MM.1S (cell line): Measurements from ENCODE around the gene RAB44.

Experiments used
- EZH2 ChIP-seq: fragments of 300-600 bp; sonication (generic); optimal IDR thresholded peaks from 2 replicates; pipeline ENCODE3; 2017; ENCODE audit warnings: low read depth, mild to moderate bottlenecking, antibody characterized with exemption, low read length, mixed read lengths
- EZH2phosphoT487 ChIP-seq: fragments of 300-600 bp; sonication (generic); IDR thresholded peaks from 2 replicates; pipeline ENCODE4 v1.6.1; 2018; ENCODE audit warnings: antibody characterized with exemption, low read length
- TF ChIP-seq, protein P1 (sequence below): fragments of 300-600 bp; sonication (generic); IDR thresholded peaks from 2 replicates; pipeline ENCODE4 v1.5.1; 2016; ENCODE audit warnings: antibody characterized with exemption, low read length, mixed read lengths

- TF ChIP-seq, protein P1, sequence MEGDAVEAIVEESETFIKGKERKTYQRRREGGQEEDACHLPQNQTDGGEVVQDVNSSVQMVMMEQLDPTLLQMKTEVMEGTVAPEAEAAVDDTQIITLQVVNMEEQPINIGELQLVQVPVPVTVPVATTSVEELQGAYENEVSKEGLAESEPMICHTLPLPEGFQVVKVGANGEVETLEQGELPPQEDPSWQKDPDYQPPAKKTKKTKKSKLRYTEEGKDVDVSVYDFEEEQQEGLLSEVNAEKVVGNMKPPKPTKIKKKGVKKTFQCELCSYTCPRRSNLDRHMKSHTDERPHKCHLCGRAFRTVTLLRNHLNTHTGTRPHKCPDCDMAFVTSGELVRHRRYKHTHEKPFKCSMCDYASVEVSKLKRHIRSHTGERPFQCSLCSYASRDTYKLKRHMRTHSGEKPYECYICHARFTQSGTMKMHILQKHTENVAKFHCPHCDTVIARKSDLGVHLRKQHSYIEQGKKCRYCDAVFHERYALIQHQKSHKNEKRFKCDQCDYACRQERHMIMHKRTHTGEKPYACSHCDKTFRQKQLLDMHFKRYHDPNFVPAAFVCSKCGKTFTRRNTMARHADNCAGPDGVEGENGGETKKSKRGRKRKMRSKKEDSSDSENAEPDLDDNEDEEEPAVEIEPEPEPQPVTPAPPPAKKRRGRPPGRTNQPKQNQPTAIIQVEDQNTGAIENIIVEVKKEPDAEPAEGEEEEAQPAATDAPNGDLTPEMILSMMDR = no peak
- TF ChIP-seq EZH2phosphoT487 (no peak), EZH2 (no peak)
Observed at GRCh38 chr6:36727505-36728021, 29.9 kb downstream of the RAB44 start.
